HepG2 (cell line): Measurements from ENCODE around the gene ENPP1. TPM values are rescaled to one million over a fixed set of nuclear protein-coding genes. Genes with fewer than 3 reads are reported as not detected.

Source experiments
- ATAC-seq: fragments of 200-7000 bp; cut with Tn5 transposase; 3 replicates; pipeline ENCODE4 v1.9.1; 2020; ENCODE audit warnings: mild to moderate bottlenecking, moderate library complexity
- BruUV-seq: library from RNA; stranded (reverse); fragments of 400-500 nt; replicated peaks from 2 replicates; lab custom pipeline; 2021; lab: Mats Ljungman, UMichigan
- CTCF ChIA-PET: fragments of 300-600 bp; formaldehyde crosslinking; extraction: SDS; loops from one replicate; lab custom pipeline; 2021; ENCODE audit warnings: low total read pairs, inconsistent platforms, low intra/inter-chr PET ratio; lab: Yijun Ruan, JAX
- POLR2A ChIA-PET: fragments of 350-600 bp; sonication (Branson Sonifier 250); formaldehyde crosslinking; loops from one replicate; lab custom pipeline; 2020; ENCODE audit warnings: antibody characterized with exemption, inconsistent platforms; lab: Yijun Ruan, JAX
- DNase-seq: peaks from one replicate; pipeline ENCODE4 v3.0.0-alpha.2; 2015; ENCODE audit warnings: low spot score
- FAIRE-seq: peaks from 3 replicates; lab custom pipeline; 2011; peaks lifted over from hg19 to GRCh38; lab: Jason Lieb, UNC
- H2AFZ ChIP-seq: one replicate; pipeline ENCODE4 v1.6.1; 2011; ENCODE audit warnings: low read length, inconsistent platforms
- H3K27ac ChIP-seq: fragments of 300-600 bp; 3 replicates; pipeline ENCODE4 v1.8.0; 2011; ENCODE audit warnings: mixed run types, mild to moderate bottlenecking, mixed read lengths, low read length, inconsistent platforms; ENCODE audit not compliant: insufficient read depth; ENCODE audit errors: extremely low read length
- H3K27me3 ChIP-seq, 2 experiments: fragments of 200-600 bp in 1 of 2; 2 replicates in 1 of 2; 3 replicates in 1 of 2; pipeline versions ENCODE4 v1.6.0 to v1.8.0; 2011; ENCODE audit warnings: low read length in 2 of 2, mild to moderate bottlenecking in 2 of 2, moderate library complexity in 2 of 2, inconsistent platforms in 1 of 2; ENCODE audit not compliant: insufficient read depth in 2 of 2, control insufficient read depth in 1 of 2
- H3K36me3 ChIP-seq, 2 experiments: fragments of 200-600 bp in 1 of 2; replicated peaks in 1 of 2; 2 replicates in 1 of 2; 3 replicates in 1 of 2; pipeline versions ENCODE4 v1.5.1 to v1.8.0; 2011; ENCODE audit warnings: low read length in 2 of 2, inconsistent platforms in 1 of 2; ENCODE audit not compliant: insufficient read depth in 2 of 2, control insufficient read depth in 1 of 2
- H3K4me1 ChIP-seq: 2 replicates; pipeline ENCODE4 v1.5.1; 2012; ENCODE audit warnings: low read length, inconsistent platforms; ENCODE audit not compliant: insufficient read depth
- H3K4me2 ChIP-seq: 2 replicates; pipeline ENCODE4 v1.6.0; 2011; ENCODE audit warnings: low read depth, low read length, inconsistent platforms
- H3K4me3 ChIP-seq, 3 experiments: fragments of 200-600 bp in 1 of 3; sonication (generic), shearing (Covaris generic) in 1 of 3; replicated peaks in 1 of 3; 2 replicates each; pipeline ENCODE4 v1.5.1; 2011 to 2016; ENCODE audit warnings: low read length in 3 of 3, inconsistent platforms in 2 of 3, low read depth in 2 of 3, mild to moderate bottlenecking in 2 of 3, control low read depth in 1 of 3, mixed read lengths in 1 of 3; ENCODE audit not compliant: insufficient read depth in 1 of 3
- H3K79me2 ChIP-seq: one replicate; pipeline ENCODE4 v1.6.1; 2011; ENCODE audit warnings: low read length, inconsistent platforms; ENCODE audit not compliant: insufficient read depth
- H3K9ac ChIP-seq: 2 replicates; pipeline ENCODE4 v1.6.0; 2011; ENCODE audit warnings: mild to moderate bottlenecking, low read depth, low read length, inconsistent platforms; ENCODE audit not compliant: insufficient read depth
- H3K9me3 ChIP-seq: 2 replicates; pipeline ENCODE4 v1.5.1; 2012; ENCODE audit warnings: mild to moderate bottlenecking, low read length
- H4K20me1 ChIP-seq: 2 replicates; pipeline ENCODE4 v1.6.0; 2011; ENCODE audit warnings: inconsistent platforms, mild to moderate bottlenecking, low read length, moderate library complexity; ENCODE audit not compliant: insufficient read depth
- AHR ChIP-seq: IDR thresholded peaks from 2 replicates; pipeline ENCODE4 v1.6.1; 2018; ENCODE audit warnings: missing genetic modification reagents, missing compliant biosample characterization
- ATF1 ChIP-seq: IDR thresholded peaks from 2 replicates; pipeline ENCODE4 v1.6.1; 2016; ENCODE audit warnings: mild to moderate bottlenecking, control low read depth
- ISX ChIP-seq: sonication (generic); formaldehyde crosslinking; conservative IDR thresholded peaks from 2 replicates; pipeline ENCODE4 v1.5.0; 2020; ENCODE audit warnings: missing genetic modification reagents
- KDM3A ChIP-seq: IDR thresholded peaks from 2 replicates; pipeline ENCODE4 v1.6.1; 2018; ENCODE audit warnings: low read depth, missing compliant biosample characterization
- NFE2L1 ChIP-seq: sonication (generic); formaldehyde crosslinking; IDR thresholded peaks from 2 replicates; pipeline ENCODE4 v1.4.0; 2020; ENCODE audit warnings: missing genetic modification reagents, mild to moderate bottlenecking, borderline replicate concordance
- NR1H2 ChIP-seq: sonication (generic); formaldehyde crosslinking; IDR thresholded peaks from 2 replicates; pipeline ENCODE4 v1.8.1; 2022; ENCODE audit warnings: low read depth, missing genetic modification reagents, borderline replicate concordance
- RXRB ChIP-seq: IDR thresholded peaks from 2 replicates; pipeline ENCODE4 v1.6.1; 2016; ENCODE audit warnings: borderline replicate concordance, missing genetic modification reagents, missing compliant biosample characterization
- SCMH1 ChIP-seq: sonication (generic); formaldehyde crosslinking; IDR thresholded peaks from 2 replicates; pipeline ENCODE4 v1.9.0; 2021; ENCODE audit warnings: missing genetic modification reagents, mild to moderate bottlenecking, borderline replicate concordance
- SMC3 ChIP-seq: IDR thresholded peaks from 2 replicates; pipeline ENCODE4 v1.6.1; 2011; ENCODE audit warnings: low read length, improper control_type of control experiment
- STAG1 ChIP-seq: sonication (generic); formaldehyde crosslinking; IDR thresholded peaks from 2 replicates; pipeline ENCODE4 v1.4.0; 2020; ENCODE audit warnings: missing genetic modification reagents
- TAF15 ChIP-seq: fragments of 200-400 bp; formaldehyde crosslinking; IDR thresholded peaks from one replicate; pipeline ENCODE4 v1.6.1; 2018; ENCODE audit warnings: mild to moderate bottlenecking, low read depth, low read length; ENCODE audit not compliant: poor library complexity, severe bottlenecking
- ZBTB2 ChIP-seq: sonication (generic); formaldehyde crosslinking; IDR thresholded peaks from 2 replicates; pipeline ENCODE4 v1.8.0; 2022; ENCODE audit warnings: low read depth, missing genetic modification reagents
- ZNF124 ChIP-seq: sonication (generic); formaldehyde crosslinking; IDR thresholded peaks from 2 replicates; pipeline ENCODE4 v1.4.0; 2020; ENCODE audit warnings: missing genetic modification reagents
- ZNF550 ChIP-seq: sonication (generic); formaldehyde crosslinking; IDR thresholded peaks from 2 replicates; pipeline ENCODE4 v1.4.0; 2020; ENCODE audit warnings: mild to moderate bottlenecking, missing genetic modification reagents, borderline replicate concordance
- ZNF672 ChIP-seq: sonication (generic); formaldehyde crosslinking; IDR thresholded peaks from 2 replicates; pipeline ENCODE4 v1.8.1; 2022; ENCODE audit warnings: missing genetic modification reagents
- ZNF674 ChIP-seq: sonication (generic); formaldehyde crosslinking; IDR thresholded peaks from 2 replicates; pipeline ENCODE4 v1.5.0; 2020; ENCODE audit warnings: low read depth, mild to moderate bottlenecking, missing genetic modification reagents
- WGBS: methylation state at CpG from one replicate; pipeline ENCODE4 v1.1.6; 2017; ENCODE audit warnings: low lambda C conversion rate; 5-methylcytosine and 5-hydroxymethylcytosine counted together
- in situ Hi-C: cut with HindIII; loops from 2 replicates; pipeline ENCODE4 v1.10.0; 2017; ENCODE audit warnings: low pct_unique_long_range_greater_than_20kb; ENCODE audit not compliant: extremely low pct_ligation_motif_present
- intact Hi-C: fragments of 100-400 bp; cut with micrococcal nuclease; formaldehyde crosslinking; loops from one replicate; pipeline ENCODE4 v1.10.0; 2022; ENCODE audit not compliant: unreplicated experiment
- polyA plus RNA-seq, 8 experiments: library from polyadenylated mRNA; depleted of rRNA in 3 of 8; stranded (reverse) in 7 of 8; unstranded in 1 of 8; fragments of >200 nt; fragmentation: Illumina TruSeq in 4 of 8; extraction: Trizol in 4 of 8; gene quantifications; 2 replicates each; pipeline versions ENCODE4 v1.2.1 to v1.2.3, GENCODE V29; 2011 to 2016; ENCODE audit warnings: low read depth in 4 of 8, missing spikeins in 1 of 8, mixed read lengths in 1 of 8; ENCODE audit not compliant: insufficient read depth in 1 of 8
- total RNA-seq, 5 experiments: library from RNA; depleted of rRNA; stranded (reverse); fragments of >200 nt; fragmentation: Illumina TruSeq; extraction: Trizol; gene quantifications; 2 replicates each; pipeline ENCODE4 v1.2.3, GENCODE V29; 2016; ENCODE audit warnings: low read depth in 1 of 5
- TF ChIP-seq, protein P1 (sequence below): sonication (generic); formaldehyde crosslinking; IDR thresholded peaks from 2 replicates; pipeline ENCODE4 v1.4.0; 2020; ENCODE audit warnings: low read depth, mild to moderate bottlenecking, missing genetic modification reagents
- TF ChIP-seq, protein P2 (sequence below): sonication (generic); formaldehyde crosslinking; IDR thresholded peaks from 2 replicates; pipeline ENCODE4 v1.4.0; 2020; ENCODE audit warnings: missing genetic modification reagents
- TF ChIP-seq, protein P3 (sequence below): sonication (generic); formaldehyde crosslinking; IDR thresholded peaks from 2 replicates; pipeline ENCODE4 v1.4.0; 2020; ENCODE audit warnings: missing genetic modification reagents; ENCODE audit errors: not compliant biosample characterization

Gene ENPP1
- total and polyA plus RNA-seq, 2 of the 13 experiments (the other 11 are each of a cell fraction or from before 2014, with no cell fraction given) = 56.5 to 160 TPM

DNA sequence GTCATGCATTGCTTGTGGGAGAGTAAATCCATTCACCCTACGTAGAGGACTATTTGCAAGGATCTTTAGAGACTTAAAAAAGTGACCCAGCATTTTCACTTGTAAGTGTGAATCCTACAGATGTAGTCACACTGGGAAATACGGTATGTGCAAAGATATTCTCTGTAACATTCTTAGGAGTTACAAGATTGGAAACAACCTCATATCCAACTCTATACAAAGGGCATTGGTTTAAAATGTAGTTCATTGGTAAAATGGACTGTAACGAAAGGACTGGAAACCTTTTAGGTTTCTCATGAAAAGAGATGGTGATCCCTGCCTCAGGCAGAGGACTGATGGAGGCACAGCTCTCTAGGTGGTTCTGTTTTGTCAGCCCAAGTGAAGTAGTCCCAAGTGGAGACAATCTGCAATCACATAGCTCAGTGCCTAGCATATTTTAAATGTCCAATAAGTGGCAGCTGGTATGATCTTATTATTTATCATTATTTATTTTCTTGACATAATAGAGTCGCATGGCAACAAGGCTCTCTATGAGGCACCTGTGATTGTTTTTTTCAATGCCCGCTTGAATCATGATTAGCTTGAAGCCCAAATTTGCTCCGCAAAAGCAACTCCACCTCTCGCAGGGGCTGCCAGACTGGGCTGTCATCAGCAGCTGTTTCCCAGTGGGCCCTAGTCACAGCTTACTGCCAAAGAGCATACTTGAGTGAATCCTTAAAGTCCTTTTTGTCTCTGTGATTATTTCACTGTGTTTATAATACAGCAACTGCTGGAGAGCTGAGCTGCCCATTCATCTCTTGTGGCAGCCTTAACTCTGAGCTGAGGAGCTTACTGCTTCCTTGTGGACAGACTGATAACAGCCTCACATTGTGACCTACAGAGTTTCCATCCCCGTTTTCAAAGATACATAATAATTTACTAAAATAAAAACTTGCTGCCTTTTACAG lies 19.8 kb upstream of the ENPP1 start:
- intact Hi-C loops = loop anchor here (5.0 kb wide), 1 partner anchor 91 kb away; no protein-coding TSS in a partner anchor
- no peak overlapping the region for H3K4me2 ChIP-seq
- BruUV-seq = no TSS peak
- ATAC-seq (peak; percentile 93), DNase-seq (peak; percentile 47), FAIRE-seq (no peak)
- in situ Hi-C loops = no loop called here
- H3K9me3 ChIP-seq = no peaks in the 10 kb centered on the region
- no peaks in the 10 kb centered on the region for H3K79me2 ChIP-seq
- no peaks in the 10 kb centered on the region for H3K36me3 ChIP-seq
- no peak overlapping the region for H2AFZ ChIP-seq
- H3K27ac ChIP-seq = peak overlapping the region; percentile 17
- H3K9ac ChIP-seq = no peak overlapping the region
- ChIA-PET POLR2A (interaction anchor here (0.9 to 1.4 kb wide), 4 partner anchors 16 to 56 kb away, joined by 3 to 6 read pairs (median 4); no protein-coding TSS in a partner anchor), CTCF (interaction anchor here (0.8 to 1.2 kb wide), 2 partner anchors 93 kb away, joined by 3 to 7 read pairs; no protein-coding TSS in a partner anchor)
- peaks cover 27% of the 10 kb centered on the region for H3K4me1 ChIP-seq
- no peaks in the 10 kb centered on the region for H3K27me3 ChIP-seq
- no peaks in the 10 kb centered on the region for H4K20me1 ChIP-seq
- no peak overlapping the region for H3K4me3 ChIP-seq
- WGBS = 78% methylated on average over 8 of the region's 8 CpGs
- no peak for TF ChIP-seq KDM3A (CRISPR knock-in tag)
- TF ChIP-seq RXRB (CRISPR knock-in tag) = 0 out of 2 replicates have a peak, but pooled peaks have one; percentile 33
- no peak for TF ChIP-seq NFE2L1
- no peak for TF ChIP-seq ZBTB2 (CRISPR knock-in tag)
- TF ChIP-seq AHR (CRISPR knock-in tag) = no peak
- TF ChIP-seq ZNF550 (CRISPR knock-in tag) = no peak
- no peak for TF ChIP-seq ATF1
- TF ChIP-seq ZNF672 (CRISPR knock-in tag) = no peak
- no peak for TF ChIP-seq TAF15
- TF ChIP-seq, protein P1, sequence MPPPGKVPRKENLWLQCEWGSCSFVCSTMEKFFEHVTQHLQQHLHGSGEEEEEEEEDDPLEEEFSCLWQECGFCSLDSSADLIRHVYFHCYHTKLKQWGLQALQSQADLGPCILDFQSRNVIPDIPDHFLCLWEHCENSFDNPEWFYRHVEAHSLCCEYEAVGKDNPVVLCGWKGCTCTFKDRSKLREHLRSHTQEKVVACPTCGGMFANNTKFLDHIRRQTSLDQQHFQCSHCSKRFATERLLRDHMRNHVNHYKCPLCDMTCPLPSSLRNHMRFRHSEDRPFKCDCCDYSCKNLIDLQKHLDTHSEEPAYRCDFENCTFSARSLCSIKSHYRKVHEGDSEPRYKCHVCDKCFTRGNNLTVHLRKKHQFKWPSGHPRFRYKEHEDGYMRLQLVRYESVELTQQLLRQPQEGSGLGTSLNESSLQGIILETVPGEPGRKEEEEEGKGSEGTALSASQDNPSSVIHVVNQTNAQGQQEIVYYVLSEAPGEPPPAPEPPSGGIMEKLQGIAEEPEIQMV (CRISPR knock-in tag) = no peak
- TF ChIP-seq SMC3 = peak; percentile 71; the same call in 1 of the 2 replicates
- TF ChIP-seq ZNF674 (CRISPR knock-in tag) = no peak
- TF ChIP-seq, protein P2, sequence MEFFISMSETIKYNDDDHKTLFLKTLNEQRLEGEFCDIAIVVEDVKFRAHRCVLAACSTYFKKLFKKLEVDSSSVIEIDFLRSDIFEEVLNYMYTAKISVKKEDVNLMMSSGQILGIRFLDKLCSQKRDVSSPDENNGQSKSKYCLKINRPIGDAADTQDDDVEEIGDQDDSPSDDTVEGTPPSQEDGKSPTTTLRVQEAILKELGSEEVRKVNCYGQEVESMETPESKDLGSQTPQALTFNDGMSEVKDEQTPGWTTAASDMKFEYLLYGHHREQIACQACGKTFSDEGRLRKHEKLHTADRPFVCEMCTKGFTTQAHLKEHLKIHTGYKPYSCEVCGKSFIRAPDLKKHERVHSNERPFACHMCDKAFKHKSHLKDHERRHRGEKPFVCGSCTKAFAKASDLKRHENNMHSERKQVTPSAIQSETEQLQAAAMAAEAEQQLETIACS = no peak
- no peak for TF ChIP-seq SCMH1 (CRISPR knock-in tag)
- TF ChIP-seq, protein P3, sequence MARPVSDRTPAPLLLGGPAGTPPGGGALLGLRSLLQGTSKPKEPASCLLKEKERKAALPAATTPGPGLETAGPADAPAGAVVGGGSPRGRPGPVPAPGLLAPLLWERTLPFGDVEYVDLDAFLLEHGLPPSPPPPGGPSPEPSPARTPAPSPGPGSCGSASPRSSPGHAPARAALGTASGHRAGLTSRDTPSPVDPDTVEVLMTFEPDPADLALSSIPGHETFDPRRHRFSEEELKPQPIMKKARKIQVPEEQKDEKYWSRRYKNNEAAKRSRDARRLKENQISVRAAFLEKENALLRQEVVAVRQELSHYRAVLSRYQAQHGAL = no peak
- no peak for TF ChIP-seq ISX (CRISPR knock-in tag)
- peak; percentile 76 for TF ChIP-seq STAG1
- no peak for TF ChIP-seq NR1H2 (CRISPR knock-in tag)
- no peak for TF ChIP-seq ZNF124 (CRISPR knock-in tag)
